NCI-H82 treated with DMSO at 0.1 percent for 48 hours (cell line): Measurements from ENCODE around the gene MUCL1.

Experiments used
- DNase-seq: peaks from one replicate; lab custom pipeline; 2025; ENCODE audit not compliant: unreplicated experiment; lab: John Stamatoyannopoulos, UW

Gene MUCL1

GRCh38 chr12:54891717-54892478 is 37.6 kb downstream of the MUCL1 start:
- DNase-seq: no peak
